Activated naive CD4-positive, alpha-beta T cell treated with anti-CD3 and anti-CD28 coated beads, Interleukin-2, amount 10 ng/mL, durations not matched to agents 7 days and 5 days (primary cell): ENCODE data around the gene BCL10.

ENCODE experiments used
- CTCF ChIA-PET: fragments of 350-600 bp; sonication (Branson Sonifier 250); formaldehyde crosslinking; loops from one replicate; lab custom pipeline; 2021; ENCODE audit warnings: antibody characterized with exemption; lab: Charles Lee
- DNase-seq: peaks from one replicate; pipeline ENCODE4 v3.0.0-alpha.2; 2020
- H3K27ac Mint-ChIP-seq: one replicate; pipeline ENCODE4 v1.8.0; 2021; ENCODE audit warnings: mild to moderate bottlenecking, moderate library complexity, mixed read lengths
- H3K27me3 Mint-ChIP-seq: one replicate; pipeline ENCODE4 v1.8.0; 2021; ENCODE audit warnings: mild to moderate bottlenecking, mixed read lengths
- H3K36me3 Mint-ChIP-seq: one replicate; pipeline ENCODE4 v1.8.0; 2021; ENCODE audit warnings: mixed read lengths
- H3K4me1 Mint-ChIP-seq: one replicate; pipeline ENCODE4 v1.8.0; 2021; ENCODE audit warnings: mixed read lengths
- H3K4me3 Mint-ChIP-seq: one replicate; pipeline ENCODE4 v1.8.0; 2021; ENCODE audit warnings: mild to moderate bottlenecking, moderate library complexity, mixed read lengths
- H3K9me3 Mint-ChIP-seq: one replicate; pipeline ENCODE4 v1.8.0; 2021; ENCODE audit warnings: mixed read lengths

The BCL10 gene

DNA sequence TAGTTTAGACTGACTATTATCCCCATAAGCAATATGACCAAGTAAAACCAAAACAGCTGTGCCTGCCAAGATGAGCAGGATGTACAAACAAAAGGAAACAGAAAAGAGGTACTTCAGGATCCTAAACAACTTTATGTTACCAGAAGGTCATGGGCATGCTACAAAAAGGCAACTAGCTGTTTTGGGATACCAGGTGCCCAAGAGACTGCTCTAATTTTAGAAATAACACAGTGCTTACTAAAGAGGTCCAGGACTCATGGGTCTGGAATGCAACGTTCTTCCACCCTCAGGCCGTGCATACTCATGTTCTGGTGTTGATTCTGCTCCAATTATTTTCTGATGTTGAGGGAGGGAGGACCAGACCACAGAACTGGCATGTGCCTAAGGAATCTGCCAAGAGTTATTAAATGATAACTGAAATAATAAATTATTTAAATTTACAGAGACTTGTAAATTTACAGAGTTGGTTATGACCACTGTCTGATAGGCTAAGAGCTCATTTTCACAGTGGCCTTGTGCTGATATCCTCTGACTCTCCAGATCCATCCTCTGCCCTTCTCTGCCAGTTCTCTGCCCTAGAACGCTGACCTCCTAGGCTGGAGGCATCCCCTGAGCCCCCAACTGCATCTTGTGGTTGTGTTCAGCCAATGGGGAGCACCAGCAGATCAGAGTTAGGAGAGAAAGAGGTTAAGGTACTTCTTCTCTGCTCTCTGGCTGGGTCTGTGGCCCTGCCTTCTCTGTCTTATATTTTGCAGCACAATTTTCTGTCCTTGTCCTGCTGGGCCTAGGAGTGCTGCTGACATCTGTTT lies 37.7 kb upstream of the BCL10 start:
- CTCF ChIA-PET, result no interaction called here
- H3K36me3 Mint-ChIP-seq, result no peaks in the 10 kb centered on the region
- DNase-seq, result no peak
- H3K9me3 Mint-ChIP-seq, result no peaks in the 10 kb centered on the region
- H3K27me3 Mint-ChIP-seq, result peaks cover 33% of the 10 kb centered on the region
- no peaks in the 10 kb centered on the region for H3K4me1 Mint-ChIP-seq
- H3K4me3 Mint-ChIP-seq, result no peak overlapping the region
- H3K27ac Mint-ChIP-seq, result no peak overlapping the region

DNA sequence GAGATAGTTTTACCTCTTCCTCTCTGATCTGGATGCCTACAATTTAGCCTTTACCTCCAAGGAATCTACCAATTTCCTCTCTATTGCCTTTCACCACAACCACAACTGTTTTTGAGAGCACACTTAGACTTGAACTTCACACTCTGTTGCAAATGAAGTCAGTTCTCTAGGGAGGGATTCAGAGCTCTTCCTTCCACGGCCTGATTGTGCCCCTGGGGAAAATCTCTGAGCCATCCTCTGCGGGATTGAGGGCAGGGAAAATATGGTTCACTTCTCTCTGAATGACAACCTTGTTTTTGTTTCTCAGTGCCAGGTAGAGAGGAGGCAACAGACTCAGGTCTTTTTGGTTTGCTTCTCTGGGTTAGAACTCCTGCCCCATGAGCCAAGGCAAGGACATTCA lies 35.4 kb upstream of the BCL10 start:
- H3K27ac Mint-ChIP-seq, result no peak overlapping the region
- no peak overlapping the region for H3K4me3 Mint-ChIP-seq
- H3K9me3 Mint-ChIP-seq, result no peaks in the 10 kb centered on the region
- CTCF ChIA-PET, result no interaction called here
- H3K36me3 Mint-ChIP-seq, result no peaks in the 10 kb centered on the region
- peaks cover 2% of the 10 kb centered on the region for H3K4me1 Mint-ChIP-seq
- peaks cover 40% of the 10 kb centered on the region for H3K27me3 Mint-ChIP-seq
- DNase-seq, result no peak

DNA sequence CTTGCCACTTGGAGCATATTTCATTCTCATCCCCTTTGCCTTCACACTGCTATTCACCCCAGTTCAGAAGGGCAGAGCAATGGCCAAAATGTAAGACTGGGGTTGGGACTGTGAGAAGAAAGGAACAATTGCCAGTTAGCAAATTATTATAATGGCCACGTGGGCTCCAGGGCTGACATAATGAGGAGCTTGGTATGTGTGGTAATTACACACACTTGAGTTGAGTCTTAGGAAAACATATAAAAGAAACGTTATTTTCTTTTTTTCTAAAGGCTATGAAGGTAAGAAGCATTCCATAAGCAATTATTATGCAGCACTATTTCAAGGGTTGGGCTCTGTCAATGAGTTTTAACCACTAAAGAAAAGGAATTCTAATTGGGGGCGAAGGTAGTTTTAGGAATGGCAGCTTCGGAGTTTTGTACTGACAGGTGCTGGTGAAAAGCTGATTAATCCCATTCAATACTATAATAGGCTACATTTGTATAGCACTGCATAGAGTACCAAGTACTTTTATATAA lies 32.5 kb upstream of the BCL10 start:
- Mint-ChIP-seq H3K9me3 (no peaks in the 10 kb centered on the region), H3K4me3 (no peak overlapping the region), H3K4me1 (peaks cover 2% of the 10 kb centered on the region), H3K36me3 (no peaks in the 10 kb centered on the region), H3K27ac (no peak overlapping the region), H3K27me3 (peaks cover 53% of the 10 kb centered on the region)
- CTCF ChIA-PET, result interaction anchor here (0.6 to 2.9 kb wide), 10 partner anchors 11 to 1389 kb away, joined by 3 to 9 read pairs (median 4); partner anchors contain the start of gene CCN1
- no peak for DNase-seq

- CTCF ChIA-PET, result interaction anchor here (0.6 to 2.9 kb wide), 11 partner anchors 11 to 1389 kb away, joined by 3 to 9 read pairs (median 4); partner anchors contain the start of gene CCN1
- Mint-ChIP-seq H3K4me3 (no peak overlapping the region), H3K9me3 (no peaks in the 10 kb centered on the region), H3K36me3 (no peaks in the 10 kb centered on the region), H3K4me1 (peaks cover 2% of the 10 kb centered on the region), H3K27ac (no peak overlapping the region), H3K27me3 (peaks cover 55% of the 10 kb centered on the region)
- peak; percentile 73 for DNase-seq
Observed at GRCh38 chr1:85307987-85308832, 31.8 kb upstream of the BCL10 start.

DNA sequence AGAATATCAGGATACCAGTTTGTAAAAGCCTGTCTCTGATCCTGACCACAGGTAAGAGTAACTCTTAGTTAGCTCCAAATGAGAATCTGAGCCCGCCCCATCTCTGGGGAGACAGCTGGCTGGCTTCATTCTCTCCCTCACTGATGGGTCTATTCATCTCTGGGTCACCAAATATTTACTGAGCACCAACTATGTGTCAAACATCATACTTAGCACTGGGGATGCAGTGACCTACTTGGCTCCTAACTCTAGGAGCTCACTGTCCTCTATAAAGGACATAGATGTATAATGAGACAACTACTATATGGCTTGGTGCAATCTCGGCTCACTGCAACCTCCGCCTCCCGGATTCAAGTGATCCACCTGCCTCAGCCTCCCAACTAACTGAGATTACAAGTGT lies 29.8 kb upstream of the BCL10 start:
- peaks cover 2% of the 10 kb centered on the region for H3K4me1 Mint-ChIP-seq
- DNase-seq, result no peak
- no peak overlapping the region for H3K27ac Mint-ChIP-seq
- no peak overlapping the region for H3K4me3 Mint-ChIP-seq
- peaks cover 62% of the 10 kb centered on the region for H3K27me3 Mint-ChIP-seq
- CTCF ChIA-PET, result interaction anchor here (0.8 kb wide), 1 partner anchor 9 kb away, joined by 3 read pairs; no protein-coding TSS in a partner anchor
- H3K36me3 Mint-ChIP-seq, result no peaks in the 10 kb centered on the region
- no peaks in the 10 kb centered on the region for H3K9me3 Mint-ChIP-seq

GRCh38 chr1:85303440-85304162 lies 27.2 kb upstream of the BCL10 start:
- DNase-seq, result no peak
- Mint-ChIP-seq H3K9me3 (no peaks in the 10 kb centered on the region), H3K36me3 (no peaks in the 10 kb centered on the region), H3K27me3 (peaks cover 56% of the 10 kb centered on the region), H3K27ac (no peak overlapping the region), H3K4me3 (no peak overlapping the region), H3K4me1 (peaks cover 2% of the 10 kb centered on the region)
- CTCF ChIA-PET, result interaction anchor here (1.0 to 1.3 kb wide), 2 partner anchors 20 to 389 kb away, joined by 4 to 5 read pairs; no protein-coding TSS in a partner anchor

DNA sequence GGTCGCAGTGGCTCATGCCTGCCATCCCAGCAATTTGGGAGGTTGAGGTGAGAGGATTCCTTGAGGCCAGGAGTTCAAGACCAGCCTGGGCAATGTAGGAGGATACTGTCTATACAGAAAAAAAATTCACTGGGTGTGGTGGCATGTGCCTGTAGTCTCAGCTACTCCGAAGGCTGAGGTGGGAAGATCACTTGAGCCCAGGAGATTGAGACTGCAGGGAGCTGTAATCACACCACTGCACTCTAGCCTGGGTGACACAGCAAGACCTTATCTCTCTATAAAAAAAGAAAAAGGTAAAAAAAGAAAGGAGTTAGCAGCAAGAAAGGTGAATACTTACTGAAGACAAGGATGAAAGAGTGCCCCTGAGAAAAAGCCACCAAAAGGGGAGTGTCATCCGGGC lies 23.7 kb upstream of the BCL10 start:
- H3K4me1 Mint-ChIP-seq, result peaks cover 9% of the 10 kb centered on the region
- no peak for DNase-seq
- H3K36me3 Mint-ChIP-seq, result no peaks in the 10 kb centered on the region
- CTCF ChIA-PET, result no interaction called here
- H3K4me3 Mint-ChIP-seq, result no peak overlapping the region
- H3K27me3 Mint-ChIP-seq, result peaks cover 32% of the 10 kb centered on the region
- H3K9me3 Mint-ChIP-seq, result no peaks in the 10 kb centered on the region
- no peak overlapping the region for H3K27ac Mint-ChIP-seq

DNA sequence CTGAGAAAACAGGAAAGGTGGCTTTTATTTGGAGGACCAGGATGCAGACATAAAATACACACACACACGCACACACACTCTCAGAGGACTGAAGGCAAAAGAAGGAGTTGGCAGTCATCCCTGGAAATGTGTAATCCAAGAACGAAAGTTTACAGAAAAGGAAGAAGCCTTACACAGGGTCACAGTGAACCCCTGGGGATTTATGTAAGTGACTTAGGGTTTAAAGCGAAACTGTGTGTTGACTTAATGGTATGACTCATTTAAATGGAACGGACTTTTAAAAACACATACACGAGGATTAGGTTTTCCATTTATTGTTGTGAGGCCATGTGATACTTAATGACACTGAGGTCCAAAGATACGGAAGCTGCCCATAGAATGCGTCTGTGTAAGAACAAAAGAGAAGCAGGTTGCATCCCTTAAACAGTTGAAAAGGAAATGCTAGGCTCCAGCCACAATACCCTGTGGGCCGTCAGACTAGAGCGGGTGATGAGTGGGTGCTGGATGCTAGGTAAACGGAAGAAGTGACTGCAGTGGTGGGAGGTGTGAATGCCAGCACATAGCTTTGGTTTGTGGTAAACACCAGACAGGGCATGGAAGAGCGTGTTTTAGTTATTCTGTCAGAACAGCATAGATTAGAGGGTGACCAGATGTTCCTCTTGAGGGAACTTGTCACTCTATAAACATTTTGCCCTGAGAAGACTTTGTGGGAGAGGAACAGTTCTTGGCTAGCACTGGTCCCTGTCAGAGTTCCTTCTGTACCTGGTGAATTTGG lies 21.6 kb upstream of the BCL10 start:
- peak; percentile 48 for DNase-seq
- H3K36me3 Mint-ChIP-seq, result no peaks in the 10 kb centered on the region
- no peak overlapping the region for H3K4me3 Mint-ChIP-seq
- H3K27me3 Mint-ChIP-seq, result peaks cover 23% of the 10 kb centered on the region
- H3K4me1 Mint-ChIP-seq, result peaks cover 9% of the 10 kb centered on the region
- CTCF ChIA-PET, result interaction anchor here (0.7 to 1.9 kb wide), 3 partner anchors 10 to 22 kb away, joined by 3 to 6 read pairs (median 3); no protein-coding TSS in a partner anchor
- no peak overlapping the region for H3K27ac Mint-ChIP-seq
- no peaks in the 10 kb centered on the region for H3K9me3 Mint-ChIP-seq

- no peaks in the 10 kb centered on the region for H3K9me3 Mint-ChIP-seq
- CTCF ChIA-PET, result interaction anchor here (0.7 to 1.9 kb wide), 3 partner anchors 11 to 22 kb away, joined by 3 to 6 read pairs (median 3); no protein-coding TSS in a partner anchor
- H3K4me1 Mint-ChIP-seq, result peaks cover 9% of the 10 kb centered on the region
Observed at GRCh38 chr1:85297538-85297854, 21.1 kb upstream of the BCL10 start.

DNA sequence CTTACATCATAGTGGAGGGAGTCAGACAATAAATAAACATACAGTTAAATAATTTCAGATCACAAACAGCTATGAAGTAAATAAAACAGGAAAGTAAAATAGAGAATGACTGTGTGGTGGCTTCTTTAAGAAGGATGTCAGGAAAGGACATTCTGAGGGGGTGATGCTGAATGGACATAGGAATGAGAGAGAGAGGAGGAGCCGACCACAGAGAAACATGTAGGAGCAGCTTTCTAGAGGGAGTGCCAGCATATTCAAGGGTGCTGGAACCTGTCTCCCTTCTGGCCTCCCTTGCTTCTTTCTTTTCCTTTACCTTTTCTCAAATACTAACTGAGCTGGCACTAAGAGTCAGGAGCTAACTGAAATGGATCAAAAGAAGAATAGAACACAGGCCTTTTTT lies 20.5 kb upstream of the BCL10 start:
- Mint-ChIP-seq H3K4me1 (peaks cover 9% of the 10 kb centered on the region), H3K27ac (no peak overlapping the region), H3K4me3 (no peak overlapping the region), H3K36me3 (no peaks in the 10 kb centered on the region), H3K9me3 (no peaks in the 10 kb centered on the region), H3K27me3 (peaks cover 18% of the 10 kb centered on the region)
- DNase-seq, result no peak
- CTCF ChIA-PET, result interaction anchor here (0.9 to 1.9 kb wide), 3 partner anchors 11 to 38 kb away, joined by 3 to 6 read pairs (median 3); partner anchors contain the start of gene C1orf52

More at GRCh38 chr1:85297538-85297854, 21.1 kb upstream of the BCL10 start:
- Mint-ChIP-seq H3K4me3 (no peak overlapping the region), H3K27me3 (peaks cover 18% of the 10 kb centered on the region), H3K36me3 (no peaks in the 10 kb centered on the region), H3K27ac (no peak overlapping the region)
- DNase-seq, result no peak

GRCh38 chr1:85295654-85296053 lies 19.2 kb upstream of the BCL10 start:
- CTCF ChIA-PET, result interaction anchor here (1.1 kb wide), 2 partner anchors 13 to 351 kb away, joined by 4 read pairs; no protein-coding TSS in a partner anchor
- DNase-seq, result no peak
- Mint-ChIP-seq H3K27me3 (peaks cover 20% of the 10 kb centered on the region), H3K4me1 (peaks cover 9% of the 10 kb centered on the region), H3K27ac (no peak overlapping the region), H3K36me3 (no peaks in the 10 kb centered on the region), H3K9me3 (no peaks in the 10 kb centered on the region), H3K4me3 (no peak overlapping the region)

- no peak overlapping the region for H3K4me3 Mint-ChIP-seq
- no peak for DNase-seq
- CTCF ChIA-PET, result interaction anchor here (0.5 to 1.1 kb wide), 2 partner anchors 350 to 1822 kb away, joined by 3 to 4 read pairs; no protein-coding TSS in a partner anchor
Observed at GRCh38 chr1:85295006-85295431, 18.6 kb upstream of the BCL10 start.

DNA sequence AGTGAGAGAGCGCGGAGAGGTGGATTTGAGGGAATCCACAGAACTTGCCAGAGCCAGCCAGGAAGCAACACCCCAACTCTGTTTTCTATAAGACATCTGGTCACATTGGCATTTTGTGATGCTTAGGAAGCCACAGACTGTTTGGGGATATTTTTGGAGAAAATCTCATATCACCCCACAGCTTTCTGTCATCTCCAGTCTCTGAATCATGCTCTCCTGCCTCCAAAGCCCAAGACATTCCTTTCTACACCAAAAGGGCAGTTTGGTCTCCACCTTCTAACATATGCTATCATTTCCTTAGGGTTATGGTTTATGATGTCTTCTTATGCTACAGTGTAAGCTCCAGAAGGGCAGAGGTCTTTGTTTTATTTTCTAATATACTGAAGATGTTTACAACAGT lies 14.4 kb upstream of the BCL10 start:
- Mint-ChIP-seq H3K27me3 (peaks cover 19% of the 10 kb centered on the region), H3K36me3 (no peaks in the 10 kb centered on the region), H3K4me3 (no peak overlapping the region), H3K4me1 (no peaks in the 10 kb centered on the region), H3K27ac (no peak overlapping the region), H3K9me3 (no peaks in the 10 kb centered on the region)
- CTCF ChIA-PET, result no interaction called here
- DNase-seq, result no peak

More at GRCh38 chr1:85295006-85295431, 18.6 kb upstream of the BCL10 start:
- Mint-ChIP-seq H3K27ac (no peak overlapping the region), H3K36me3 (no peaks in the 10 kb centered on the region), H3K27me3 (peaks cover 19% of the 10 kb centered on the region), H3K4me1 (peaks cover 9% of the 10 kb centered on the region), H3K9me3 (no peaks in the 10 kb centered on the region)
